GM12874 (cell line): ENCODE data around the gene KRTDAP.

Source experiments
- TF ChIP-seq, protein P1 (sequence below): IDR thresholded peaks from 2 replicates; pipeline ENCODE4 v1.5.1; 2011; ENCODE audit warnings: low read depth, mild to moderate bottlenecking, control low read depth, low read length, moderate library complexity; ENCODE audit not compliant: insufficient read depth

Gene KRTDAP

DNA sequence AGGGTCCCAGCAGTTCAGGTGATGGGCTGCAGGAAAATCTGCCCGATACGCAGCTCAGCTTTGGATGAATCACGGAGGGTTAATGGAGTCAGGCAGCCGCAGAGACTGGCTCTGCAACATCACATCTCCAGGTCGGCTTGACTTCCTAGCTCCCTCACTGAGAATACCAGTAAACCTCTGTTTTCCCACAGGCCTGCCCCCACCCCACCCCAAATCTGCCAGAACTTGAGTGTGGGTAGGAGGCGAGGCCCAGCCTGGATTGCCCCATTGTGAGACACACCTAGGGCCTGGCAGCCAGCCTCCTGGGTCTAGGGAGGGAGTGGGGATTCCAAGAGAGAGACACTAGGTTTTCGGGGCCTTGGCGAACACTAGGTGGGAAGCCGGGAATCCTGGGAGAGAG, 3.7 kb upstream of the KRTDAP start:
- TF ChIP-seq, protein P1, sequence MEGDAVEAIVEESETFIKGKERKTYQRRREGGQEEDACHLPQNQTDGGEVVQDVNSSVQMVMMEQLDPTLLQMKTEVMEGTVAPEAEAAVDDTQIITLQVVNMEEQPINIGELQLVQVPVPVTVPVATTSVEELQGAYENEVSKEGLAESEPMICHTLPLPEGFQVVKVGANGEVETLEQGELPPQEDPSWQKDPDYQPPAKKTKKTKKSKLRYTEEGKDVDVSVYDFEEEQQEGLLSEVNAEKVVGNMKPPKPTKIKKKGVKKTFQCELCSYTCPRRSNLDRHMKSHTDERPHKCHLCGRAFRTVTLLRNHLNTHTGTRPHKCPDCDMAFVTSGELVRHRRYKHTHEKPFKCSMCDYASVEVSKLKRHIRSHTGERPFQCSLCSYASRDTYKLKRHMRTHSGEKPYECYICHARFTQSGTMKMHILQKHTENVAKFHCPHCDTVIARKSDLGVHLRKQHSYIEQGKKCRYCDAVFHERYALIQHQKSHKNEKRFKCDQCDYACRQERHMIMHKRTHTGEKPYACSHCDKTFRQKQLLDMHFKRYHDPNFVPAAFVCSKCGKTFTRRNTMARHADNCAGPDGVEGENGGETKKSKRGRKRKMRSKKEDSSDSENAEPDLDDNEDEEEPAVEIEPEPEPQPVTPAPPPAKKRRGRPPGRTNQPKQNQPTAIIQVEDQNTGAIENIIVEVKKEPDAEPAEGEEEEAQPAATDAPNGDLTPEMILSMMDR, result no peak

DNA sequence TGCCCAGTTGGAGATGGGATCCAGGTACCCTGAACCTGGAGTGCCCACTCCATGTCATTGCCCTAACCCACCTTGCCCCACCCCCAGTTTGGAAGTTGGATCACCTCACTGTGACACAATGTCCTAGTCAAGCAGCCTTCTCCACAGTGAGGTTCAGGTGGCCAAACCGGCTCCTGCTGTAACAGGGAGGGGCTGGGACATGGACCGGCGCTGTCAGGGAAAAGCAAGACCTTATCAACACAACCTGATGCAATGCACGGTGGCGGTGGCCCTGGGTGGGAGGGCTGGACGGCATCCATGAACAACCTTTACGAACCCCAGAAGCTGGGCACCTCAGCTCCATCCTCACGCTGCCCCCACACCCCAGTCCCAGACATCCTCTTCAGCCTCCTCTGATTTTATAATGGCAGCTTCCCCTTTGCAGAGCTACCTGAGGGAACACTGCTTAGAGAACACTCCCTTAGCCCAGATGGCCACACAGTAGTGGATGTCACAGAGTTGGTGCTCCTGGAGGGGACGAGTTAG, 1.6 kb upstream of the KRTDAP start:
- TF ChIP-seq, protein P1, result no peak

- TF ChIP-seq, protein P1, result no peak
Measured at GRCh38 chr19:35488677-35489076, 1.6 kb downstream of the KRTDAP start.

GRCh38 chr19:35487656-35488182, 2.5 kb downstream of the KRTDAP start:
- TF ChIP-seq, protein P1, result no peak

GRCh38 chr19:35486268-35486708, 4.0 kb downstream of the KRTDAP start:
- TF ChIP-seq, protein P1, result no peak

DNA sequence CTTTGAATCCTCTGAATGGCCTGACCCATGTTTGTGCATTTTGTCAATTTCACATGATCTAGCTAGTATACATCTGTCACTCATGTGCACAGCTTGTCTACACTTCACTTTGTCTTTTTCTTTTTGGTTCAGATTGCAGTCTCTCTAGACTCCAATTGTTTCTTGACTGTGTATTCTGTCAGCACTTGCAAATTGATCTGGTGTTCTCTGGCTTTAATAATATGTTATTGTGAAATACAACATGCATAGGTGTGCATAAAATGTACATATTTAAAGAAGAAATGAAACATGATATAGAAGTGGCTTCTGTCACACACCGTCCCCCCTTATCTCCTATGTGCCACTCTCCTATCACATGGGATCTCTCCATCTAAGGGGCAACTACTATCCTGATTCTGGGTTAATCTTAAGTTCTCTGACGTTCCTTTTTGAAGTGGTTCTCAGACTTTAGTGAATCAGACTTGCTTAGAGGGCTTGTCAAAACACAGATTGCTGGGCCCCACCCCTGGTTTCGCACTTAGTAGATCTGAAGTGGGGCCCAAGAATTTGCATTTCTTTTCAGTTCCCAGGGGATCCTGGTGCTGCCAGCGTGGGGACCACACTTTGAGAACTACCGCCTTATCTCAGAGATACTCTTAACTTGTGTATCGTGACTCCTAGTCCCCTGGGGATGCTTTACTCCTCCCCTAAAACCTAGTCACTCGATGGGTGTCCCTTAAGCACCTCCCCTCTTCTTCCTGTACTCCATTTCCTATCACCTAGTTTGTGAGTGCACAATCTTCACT, 5.8 kb downstream of the KRTDAP start:
- TF ChIP-seq, protein P1, result no peak

GRCh38 chr19:35483089-35483488, 7.2 kb downstream of the KRTDAP start:
- TF ChIP-seq, protein P1, result no peak
